SK-N-SH treated with all-trans-retinoic acid at 6 μM for 48 hours (cell line): ENCODE data around the gene SHISA8.

ENCODE experiments used
- CSDC2 ChIP-seq: fragments of 250-450 bp; sonication (Bioruptor Pico); IDR thresholded peaks from 2 replicates; pipeline ENCODE4 v1.5.0; 2020; ENCODE audit warnings: mild to moderate bottlenecking, moderate library complexity
- PPARA ChIP-seq: fragments of 250-450 bp; sonication (Bioruptor Pico); IDR thresholded peaks from 2 replicates; pipeline ENCODE4 v1.5.0; 2020; ENCODE audit warnings: mild to moderate bottlenecking, borderline replicate concordance
- SNAI2 ChIP-seq: fragments of 250-450 bp; sonication (Bioruptor Pico); IDR thresholded peaks from 2 replicates; pipeline ENCODE4 v1.5.0; 2020; ENCODE audit warnings: mild to moderate bottlenecking, moderate library complexity

- TF ChIP-seq PPARA (CRISPR knock-in tag) (no peak), CSDC2 (no peak), SNAI2 (no peak)
Measured at GRCh38 chr22:41912338-41913039, 2.4 kb downstream of the SHISA8 start.
